ENCODE results near the gene PXMP2.

Gene PXMP2

DNA sequence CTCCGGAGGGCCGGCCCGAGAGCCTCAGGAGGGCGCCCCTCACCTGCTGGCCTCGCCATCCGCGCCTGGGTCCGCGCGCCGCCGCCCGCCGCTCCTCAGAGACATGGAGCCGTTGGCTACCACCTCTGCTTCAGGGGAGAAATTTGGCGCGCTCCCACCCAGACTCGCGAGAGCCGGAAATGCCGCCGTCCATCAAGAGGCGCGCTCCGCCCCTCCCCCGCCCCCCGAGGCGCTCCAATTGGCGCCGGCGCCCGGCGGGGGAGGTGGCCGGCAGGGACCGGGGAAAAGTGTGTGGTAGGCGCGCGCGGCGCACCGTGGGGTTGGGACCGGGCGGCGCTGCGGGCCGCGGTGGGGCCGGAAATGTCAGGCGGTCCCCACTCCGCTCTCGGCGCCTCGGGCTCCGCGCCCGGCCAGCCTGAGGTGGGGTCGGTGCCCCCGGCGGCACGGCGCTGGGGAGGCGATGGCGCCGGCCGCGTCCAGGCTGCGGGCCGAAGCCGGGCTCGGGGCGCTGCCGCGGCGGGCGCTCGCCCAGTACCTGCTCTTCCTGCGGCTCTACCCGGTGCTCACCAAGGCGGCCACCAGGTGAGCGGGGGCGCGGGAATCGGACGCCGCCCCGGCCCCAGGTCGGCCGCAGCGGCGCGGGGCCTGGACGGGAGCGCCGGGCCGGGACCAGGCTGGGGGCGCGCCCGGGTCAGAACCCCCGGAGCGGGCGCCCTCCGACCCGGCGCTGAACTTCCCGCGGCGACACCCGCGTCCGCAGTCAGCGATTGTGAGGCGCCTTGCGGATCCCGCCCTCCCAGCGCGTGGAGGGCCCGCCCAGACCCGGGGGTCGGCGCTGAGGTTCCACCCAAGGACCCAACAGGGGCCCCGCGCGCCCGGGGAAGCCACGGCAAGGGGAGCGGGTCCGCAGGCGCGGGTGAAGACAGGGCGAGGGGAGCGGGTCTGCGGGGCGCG, at the start of gene PXMP2, which contains the start of gene POLE:
Gene PXMP2 (plus strand): TSS at position 377 of the 954 bp plus-strand sequence. CDS start 84 bp downstream, at position 461.
Gene POLE (minus strand): TSS at position 132 of the 954 bp plus-strand sequence. CDS start 27 bp downstream, at position 105.
- peak; percentile 95 for DNase-seq

DNA sequence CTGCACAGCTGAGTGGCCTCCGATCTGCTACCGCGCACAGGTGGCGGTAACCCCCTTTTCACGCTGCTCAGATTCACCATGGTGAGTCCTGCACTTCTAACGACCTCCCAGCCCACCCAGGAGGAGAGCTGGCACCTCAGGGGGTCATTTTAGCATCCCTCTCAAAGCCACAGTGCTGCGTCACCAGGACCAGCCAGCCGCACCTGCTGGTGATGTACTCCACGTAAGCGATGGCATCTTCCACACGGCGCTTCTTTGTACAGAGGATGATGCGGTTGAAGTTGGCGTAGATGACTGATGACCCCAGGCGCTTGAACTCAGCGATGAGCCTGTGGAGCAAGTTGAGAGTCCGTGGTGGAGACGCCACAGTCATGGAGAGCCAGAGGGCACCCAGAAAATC, 49.6 kb upstream of the PXMP2 start:
- no peak for DNase-seq

- peak; percentile 6 for DNase-seq
These were observed 48.6 kb upstream of the PXMP2 start for GRCh38 chr12:132638541-132639408.

DNA sequence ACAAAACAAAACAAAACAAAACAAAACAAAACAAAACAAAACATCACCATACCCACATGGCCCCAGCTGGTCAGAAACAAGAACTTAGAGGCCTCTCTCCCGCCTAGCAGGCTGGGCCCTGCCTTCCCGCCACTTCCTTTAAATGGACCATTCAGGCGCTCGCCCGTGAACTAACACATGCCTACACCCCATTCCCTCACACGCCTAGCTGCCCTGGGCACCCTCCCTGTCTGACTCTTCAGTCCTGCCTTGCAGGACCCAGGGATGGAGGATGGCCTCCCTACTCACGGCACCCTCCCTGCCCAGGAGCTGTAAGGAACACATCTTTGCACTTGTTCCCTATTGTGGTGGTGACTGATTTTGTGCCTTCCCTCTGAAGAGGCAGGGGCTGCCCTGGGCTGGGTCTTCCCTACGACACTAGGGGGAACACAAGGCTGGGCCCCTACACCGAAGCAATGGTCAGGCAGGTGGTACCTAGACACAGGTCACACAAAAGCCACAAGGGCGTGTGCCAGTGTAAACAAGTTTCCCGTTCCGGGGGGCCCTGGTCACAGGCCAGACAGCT, 47.3 kb upstream of the PXMP2 start:
- DNase-seq = no peak

DNA sequence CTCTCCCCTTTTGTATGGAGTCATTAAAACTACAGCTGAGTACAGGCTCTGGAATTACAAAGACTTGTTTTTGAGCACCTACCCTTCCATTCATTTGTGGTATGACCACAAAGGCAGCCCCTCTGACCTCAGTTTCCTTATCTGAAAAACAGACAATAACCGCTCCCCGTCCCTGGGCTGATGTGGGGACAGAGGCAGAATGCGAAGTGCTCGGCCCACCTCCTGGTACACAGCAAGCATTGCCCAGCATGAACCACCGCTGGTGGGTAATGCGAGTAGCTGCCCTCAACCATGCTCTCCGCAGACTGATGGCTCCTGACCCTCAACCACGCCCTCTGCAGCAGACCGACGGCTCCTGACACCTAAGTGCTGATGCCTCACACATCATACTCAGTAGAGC, 46.5 kb upstream of the PXMP2 start:
- DNase-seq = no peak

- no peak for DNase-seq
These were observed 45.4 kb upstream of the PXMP2 start for GRCh38 chr12:132641811-132642650.

GRCh38 chr12:132642846-132643835, 44.2 kb upstream of the PXMP2 start:
- DNase-seq = no peak

GRCh38 chr12:132646850-132647249, 40.5 kb upstream of the PXMP2 start:
- DNase-seq = no peak

GRCh38 chr12:132647858-132648257, 39.5 kb upstream of the PXMP2 start:
- no peak for DNase-seq

- no peak for DNase-seq
These were observed 38.7 kb upstream of the PXMP2 start for GRCh38 chr12:132648616-132649225.

- DNase-seq = no peak
These were observed 38.0 kb upstream of the PXMP2 start for GRCh38 chr12:132649226-132649945.

- no peak for DNase-seq
These were observed 35.8 kb upstream of the PXMP2 start for GRCh38 chr12:132651444-132652100.

GRCh38 chr12:132653567-132654290, 33.7 kb upstream of the PXMP2 start:
- DNase-seq = no peak

DNA sequence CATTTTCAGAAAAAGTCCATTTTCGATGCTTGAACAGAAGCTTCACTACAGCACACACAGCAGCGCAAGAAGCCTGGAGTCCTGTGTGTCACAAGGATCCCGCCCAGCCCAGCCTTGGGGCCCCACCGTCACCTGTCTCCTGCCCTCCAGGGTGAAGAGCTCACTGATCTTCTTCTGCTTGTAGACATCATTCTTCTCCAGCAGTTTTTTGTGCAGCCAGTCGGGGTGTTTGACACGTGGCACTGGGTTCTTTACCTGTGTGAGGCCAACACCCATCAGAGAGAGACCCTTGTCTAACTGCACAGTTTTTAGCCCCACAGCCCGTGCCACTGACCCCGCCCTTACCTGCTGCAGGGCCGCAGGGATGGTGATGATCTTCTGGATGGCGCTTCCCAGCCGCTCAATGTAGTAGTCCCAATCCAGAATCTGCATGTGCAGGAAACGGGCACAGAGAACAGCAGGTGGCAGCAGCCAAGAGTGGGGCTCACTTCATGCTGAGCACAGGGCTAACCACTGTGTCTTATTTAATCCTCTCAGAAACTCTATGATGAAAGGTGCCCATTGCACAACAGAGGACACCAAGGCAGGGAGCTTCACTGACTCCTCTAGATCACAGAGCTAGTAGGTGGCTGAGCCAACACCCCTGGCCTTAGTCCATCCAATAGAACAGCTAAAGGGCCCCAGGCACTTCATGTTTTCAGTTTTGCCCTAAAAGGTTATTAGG, 30.2 kb upstream of the PXMP2 start:
- no peak for DNase-seq

GRCh38 chr12:132658149-132658894, 29.1 kb upstream of the PXMP2 start:
- DNase-seq = no peak

GRCh38 chr12:132659146-132659545, 28.2 kb upstream of the PXMP2 start:
- DNase-seq = no peak

GRCh38 chr12:132660052-132660451, 27.3 kb upstream of the PXMP2 start:
- DNase-seq = no peak
